GM19238 (cell line): ENCODE measurements around the gene IVNS1ABP.

Experiments used
- DNase-seq: peaks from one replicate; pipeline ENCODE4 v3.0.0; 2011; ENCODE audit warnings: low spot score; ENCODE audit not compliant: insufficient read length

The IVNS1ABP gene

DNA sequence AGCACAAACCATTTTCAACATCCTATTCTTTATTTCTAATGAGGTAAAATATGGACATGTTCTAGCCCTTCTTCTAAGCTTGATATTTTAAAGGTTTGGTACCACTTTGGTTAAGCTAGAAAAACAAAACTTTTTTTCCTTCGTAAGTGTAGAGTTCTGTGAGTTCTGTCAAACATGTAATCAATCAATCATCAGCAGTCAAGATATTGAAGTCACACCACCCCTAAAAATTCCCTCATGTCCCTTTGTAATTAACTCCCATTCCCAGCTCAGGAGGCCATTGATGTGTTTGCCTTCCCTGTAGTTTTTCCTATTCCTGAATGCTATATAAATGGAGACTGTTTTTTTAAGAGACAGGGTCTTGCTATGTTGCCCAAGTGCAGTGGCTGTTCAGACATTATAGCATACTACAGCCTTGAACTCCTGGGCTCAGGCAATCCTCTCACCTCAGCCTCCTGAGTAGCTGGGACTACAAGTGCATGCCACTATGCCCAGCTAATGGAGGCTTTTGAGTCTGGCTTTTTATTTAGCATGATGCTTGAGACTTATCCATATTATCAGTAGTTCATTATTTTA, 23.0 kb downstream of the IVNS1ABP start:
- no peak for DNase-seq

GRCh38 chr1:185292237-185292636, 24.8 kb downstream of the IVNS1ABP start:
- no peak for DNase-seq

GRCh38 chr1:185291652-185292051, 25.4 kb downstream of the IVNS1ABP start:
- DNase-seq: no peak

DNA sequence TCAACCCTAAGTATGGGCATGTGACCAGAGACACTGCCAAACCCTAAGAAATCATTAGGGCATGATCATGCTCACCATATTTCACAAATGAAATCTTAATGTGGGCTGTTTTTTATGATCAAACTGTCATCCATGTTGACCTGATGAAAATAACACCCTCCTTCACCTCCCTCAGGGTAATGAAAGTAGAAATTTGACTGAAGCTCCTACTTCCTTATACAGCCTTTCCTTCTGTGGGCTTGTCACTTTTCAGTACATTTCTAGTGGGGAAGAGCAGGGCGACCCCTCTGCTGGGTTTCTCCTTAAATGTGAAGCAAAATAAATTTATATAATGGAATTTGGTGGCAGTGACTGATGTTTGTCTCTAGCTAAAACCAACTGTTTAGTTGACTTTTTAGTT, 25.9 kb downstream of the IVNS1ABP start:
- DNase-seq: no peak

GRCh38 chr1:185289880-185290279, 27.2 kb downstream of the IVNS1ABP start:
- DNase-seq: no peak

DNA sequence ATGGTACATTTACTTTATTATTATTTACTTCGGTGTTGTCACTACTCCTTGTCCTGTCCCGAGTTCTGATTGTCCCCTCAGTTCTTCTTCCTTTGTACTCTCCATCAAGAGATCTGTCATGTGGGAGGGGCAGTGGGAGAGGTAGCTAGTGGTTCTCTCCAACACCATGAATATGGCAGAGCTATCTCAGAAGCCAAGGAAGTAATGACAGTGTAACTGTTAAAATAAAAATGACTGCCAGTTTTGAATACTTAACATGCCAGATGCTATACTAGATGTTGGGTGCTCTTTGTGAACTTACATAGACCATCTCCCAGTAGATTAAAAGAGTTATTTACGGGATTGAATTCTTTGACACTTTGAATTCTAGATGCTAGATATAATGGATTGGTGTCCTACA, 28.6 kb downstream of the IVNS1ABP start:
- no peak for DNase-seq

- DNase-seq: no peak
Measured at GRCh38 chr1:185287451-185287850, 29.6 kb downstream of the IVNS1ABP start.

DNA sequence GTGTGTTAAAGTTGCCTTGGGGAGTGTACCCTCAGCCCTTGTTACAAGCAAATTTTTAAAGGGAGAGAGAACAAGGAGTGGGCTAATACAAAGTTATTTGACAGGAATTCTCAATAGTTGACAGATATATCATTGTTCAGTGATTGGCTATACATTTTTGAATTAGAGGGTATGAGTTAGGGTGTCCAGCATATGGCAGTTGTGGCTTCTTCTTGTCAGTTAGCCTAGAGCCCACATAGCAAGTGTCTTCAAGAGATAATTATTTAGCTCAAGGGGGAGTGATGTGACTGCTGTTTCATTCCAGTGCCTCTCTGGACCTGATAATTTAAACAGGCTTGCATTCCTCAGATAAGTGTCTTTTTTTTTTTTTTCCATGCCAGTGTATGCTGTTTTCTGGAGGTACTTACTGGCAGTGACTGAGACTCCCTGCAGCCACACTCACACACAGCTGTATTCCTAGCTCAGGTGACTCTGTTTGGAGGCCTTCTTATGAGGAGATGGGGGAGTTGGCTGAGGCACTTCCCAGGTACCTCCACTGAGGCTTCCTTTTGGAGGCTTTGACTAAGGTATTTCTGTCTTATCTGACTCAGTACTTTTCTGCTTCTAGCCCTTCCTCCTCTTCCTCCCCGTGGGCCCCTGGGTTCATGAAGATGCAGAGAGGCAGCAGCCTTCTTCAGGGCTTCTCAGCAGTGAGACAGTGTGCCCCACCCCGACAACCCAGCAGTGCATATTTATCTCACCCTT, 32.3 kb downstream of the IVNS1ABP start:
- no peak for DNase-seq

- DNase-seq: no peak
Measured at GRCh38 chr1:185284116-185284515, 32.9 kb downstream of the IVNS1ABP start.

DNA sequence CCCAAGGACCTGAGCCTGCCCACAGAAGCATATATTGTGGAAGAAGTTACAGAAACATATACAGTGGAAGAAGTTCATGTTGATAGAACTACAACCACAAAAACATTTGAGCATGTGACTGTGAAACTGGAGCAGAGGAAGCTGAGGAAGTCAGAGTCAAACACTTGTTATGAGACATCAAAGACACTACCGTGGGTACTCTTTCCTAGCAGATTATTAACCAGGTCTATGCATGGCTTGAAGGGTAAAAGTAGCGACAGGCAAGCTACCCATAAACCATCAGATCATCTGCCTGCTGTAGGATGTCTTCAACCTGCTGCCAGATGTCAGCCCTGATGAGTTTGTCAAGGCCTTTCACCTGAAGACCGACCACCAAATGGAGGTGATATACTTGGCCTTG, 35.8 kb downstream of the IVNS1ABP start:
- peak; percentile 21 for DNase-seq

DNA sequence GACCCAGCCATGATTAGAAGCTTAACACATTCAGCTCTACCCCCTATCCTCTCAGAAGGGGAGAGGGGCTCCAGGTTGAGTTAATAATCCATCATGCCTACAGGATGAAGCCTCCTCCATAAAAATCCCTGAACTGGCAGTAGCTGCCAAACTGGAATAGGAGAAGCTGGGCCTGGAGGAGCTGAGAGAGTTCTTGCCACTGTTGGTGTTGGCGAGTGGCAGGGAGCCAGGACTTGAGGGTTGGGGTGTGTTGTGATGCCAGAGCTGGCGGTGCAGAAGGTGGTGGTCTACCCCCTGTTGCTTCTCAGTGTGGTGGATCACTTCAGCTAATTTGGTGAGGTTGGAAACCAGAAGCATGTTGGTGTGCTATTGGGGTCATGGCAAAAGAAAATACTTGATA, 36.5 kb downstream of the IVNS1ABP start:
- DNase-seq: no peak

- no peak for DNase-seq
Measured at GRCh38 chr1:185279571-185279970, 37.5 kb downstream of the IVNS1ABP start.

DNA sequence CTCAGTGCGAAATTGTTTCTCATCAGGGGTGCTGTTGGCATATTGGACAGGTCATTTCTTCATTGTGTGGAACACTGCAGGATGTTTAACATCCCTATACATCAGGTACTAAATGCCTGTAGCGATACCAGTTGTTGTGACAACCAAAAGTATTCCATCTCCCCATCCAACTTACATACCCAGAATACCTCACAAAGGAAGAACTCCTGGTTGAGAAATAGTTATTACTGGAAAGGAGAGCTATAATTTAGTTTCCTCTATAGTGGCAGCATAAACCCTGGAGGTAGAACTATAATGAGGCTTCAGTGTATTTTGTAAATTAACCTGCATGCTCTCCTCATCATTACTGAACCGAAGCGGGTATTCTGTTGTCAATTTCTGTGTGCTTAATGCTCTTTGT, 45.1 kb downstream of the IVNS1ABP start:
- DNase-seq: no peak

- no peak for DNase-seq
Measured at GRCh38 chr1:185268352-185268751, 48.7 kb downstream of the IVNS1ABP start.

- DNase-seq: no peak
Measured at GRCh38 chr1:185267701-185268100, 49.3 kb downstream of the IVNS1ABP start.

- no peak for DNase-seq
Measured at GRCh38 chr1:185267301-185267700, 49.7 kb downstream of the IVNS1ABP start.

GRCh38 chr1:185265314-185265713, 51.7 kb downstream of the IVNS1ABP start:
- DNase-seq: no peak

GRCh38 chr1:185263780-185264179, 53.3 kb downstream of the IVNS1ABP start:
- no peak for DNase-seq

DNA sequence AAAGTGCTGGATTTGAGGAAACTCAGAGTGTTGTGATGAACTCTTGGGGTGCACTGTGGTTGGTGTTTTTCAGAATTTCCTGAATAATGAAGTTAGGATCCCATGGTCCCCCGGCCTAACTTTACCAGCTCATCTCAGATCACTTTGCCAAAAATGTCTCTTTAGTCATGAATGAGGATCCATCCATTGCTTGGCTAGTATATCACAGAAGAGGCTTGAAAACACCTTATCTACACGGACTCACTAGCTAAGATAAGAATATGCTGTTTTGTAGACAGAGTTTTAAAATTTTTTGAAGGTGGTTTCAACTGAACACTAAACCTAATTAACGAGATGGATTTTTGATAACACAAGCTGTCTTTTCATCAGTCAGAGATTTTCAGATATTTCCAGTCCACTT, 53.8 kb downstream of the IVNS1ABP start:
- no peak for DNase-seq

GRCh38 chr1:185262151-185262550, 54.9 kb downstream of the IVNS1ABP start:
- no peak for DNase-seq

DNA sequence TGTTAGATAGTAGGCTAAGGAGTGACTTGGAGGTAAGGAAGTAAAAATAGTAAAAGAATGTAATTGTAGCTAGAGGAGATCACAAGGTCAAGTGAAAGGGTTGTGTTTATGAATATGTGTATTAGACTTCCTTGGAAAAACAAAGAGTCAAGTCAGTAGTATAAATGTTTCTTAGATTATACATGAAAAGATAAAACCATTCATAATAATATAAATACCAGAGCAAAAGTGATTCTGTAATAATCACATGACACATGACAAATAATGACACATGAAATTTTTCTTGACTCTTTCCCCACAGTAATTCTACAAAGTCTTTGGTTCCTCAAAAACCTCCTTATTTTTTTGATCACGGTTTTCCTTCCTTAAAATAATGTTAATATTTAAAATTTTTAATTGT, 56.4 kb downstream of the IVNS1ABP start:
- no peak for DNase-seq

GRCh38 chr1:185258676-185259075, 58.4 kb downstream of the IVNS1ABP start:
- DNase-seq: no peak

- no peak for DNase-seq
Measured at GRCh38 chr1:185257950-185258208, 59.2 kb downstream of the IVNS1ABP start.
